PC-9 (cell line): ENCODE measurements around the gene NT5C1A. TPM values are rescaled to one million over a fixed set of nuclear protein-coding genes. Genes with fewer than 3 reads are reported as not detected.

ENCODE experiments used
- BruUV-seq: library from RNA; stranded (reverse); fragments of 400-500 nt; replicated peaks from 2 replicates; lab custom pipeline; 2021; lab: Mats Ljungman, UMichigan
- CTCF ChIA-PET: fragments of 300-600 bp; sonication (Branson Sonifier 250); formaldehyde crosslinking; loops from one replicate; lab custom pipeline; 2022; ENCODE audit warnings: antibody characterized with exemption; lab: Charles Lee
- POLR2A ChIA-PET: fragments of 300-600 bp; sonication (Branson Sonifier 250); formaldehyde crosslinking; loops from one replicate; lab custom pipeline; 2022; ENCODE audit warnings: antibody characterized with exemption; ENCODE audit not compliant: unreplicated experiment; lab: Charles Lee
- DNase-seq, 2 experiments: peaks; one replicate each; pipeline versions ENCODE4 v3.0.0 to v3.0.0-alpha.2; 2015 to 2022; ENCODE audit warnings: mixed read lengths in 1 of 2
- H2AFZ ChIP-seq: fragments of 200-600 bp; sonication (generic); 2 replicates; pipeline ENCODE4 v1.8.1; 2017; ENCODE audit warnings: antibody characterized with exemption
- H3F3A ChIP-seq: fragments of 200-600 bp; sonication (generic); 2 replicates; pipeline ENCODE4 v1.8.1; 2017; ENCODE audit warnings: antibody characterized with exemption, mild to moderate bottlenecking, low read depth; ENCODE audit not compliant: insufficient read depth
- H3K27ac ChIP-seq: fragments of 200-600 bp; sonication (generic); 2 replicates; pipeline ENCODE4 v1.6.1; 2016; ENCODE audit warnings: mixed run types
- H3K27me3 ChIP-seq: fragments of 200-600 bp; sonication (generic); 2 replicates; pipeline ENCODE4 v1.6.1; 2016; ENCODE audit warnings: low read depth, mixed run types; ENCODE audit not compliant: insufficient read depth
- H3K36me3 ChIP-seq: fragments of 200-600 bp; sonication (generic); 2 replicates; pipeline ENCODE4 v1.6.1; 2016; ENCODE audit warnings: low read depth, mixed run types
- H3K4me1 ChIP-seq: fragments of 200-600 bp; sonication (generic); replicated peaks from 2 replicates; pipeline ENCODE4 v1.6.1; 2016; ENCODE audit warnings: mixed run types; ENCODE audit not compliant: insufficient read depth
- H3K4me2 ChIP-seq: fragments of 200-600 bp; sonication (generic); 2 replicates; pipeline ENCODE4 v1.6.1; 2017; ENCODE audit warnings: mixed run types
- H3K4me3 ChIP-seq: fragments of 200-600 bp; sonication (generic); 2 replicates; pipeline ENCODE4 v1.6.1; 2016; ENCODE audit warnings: mixed run types
- H3K79me2 ChIP-seq: fragments of 200-600 bp; sonication (generic); 2 replicates; pipeline ENCODE4 v1.6.1; 2017; ENCODE audit warnings: low read depth, mixed run types
- H3K9me2 ChIP-seq: fragments of 200-600 bp; sonication (generic); 2 replicates; pipeline ENCODE4 v1.8.1; 2017; ENCODE audit warnings: mild to moderate bottlenecking; ENCODE audit not compliant: insufficient read depth
- H3K9me3 ChIP-seq: fragments of 200-600 bp; sonication (generic); 2 replicates; pipeline ENCODE4 v1.8.1; 2016; ENCODE audit warnings: low read depth; ENCODE audit not compliant: insufficient read depth
- H4K20me1 ChIP-seq: fragments of 200-600 bp; sonication (generic); 2 replicates; pipeline ENCODE4 v1.8.1; 2017; ENCODE audit not compliant: insufficient read depth
- EZH2 ChIP-seq: fragments of 200-600 bp; sonication (generic); IDR thresholded peaks from 2 replicates; pipeline ENCODE4 v1.8.0; 2017; ENCODE audit warnings: antibody characterized with exemption, low read depth
- intact Hi-C: fragments of 100-400 bp; cut with micrococcal nuclease; formaldehyde crosslinking; loops from one replicate; pipeline ENCODE4 v1.10.0; 2022; ENCODE audit not compliant: unreplicated experiment
- total RNA-seq: library from RNA; stranded (reverse); gene quantifications from 2 replicates; pipeline ENCODE4 v1.2.3, GENCODE V29; 2021
- TF ChIP-seq, protein P1 (sequence below): fragments of 200-600 bp; sonication (generic); conservative IDR thresholded peaks from 2 replicates; pipeline ENCODE4 v1.6.1; 2017; ENCODE audit warnings: mixed run types, antibody characterized with exemption, mild to moderate bottlenecking, moderate library complexity

Gene NT5C1A
- total RNA-seq, 1 experiment from 2014 or later = not detected

DNA sequence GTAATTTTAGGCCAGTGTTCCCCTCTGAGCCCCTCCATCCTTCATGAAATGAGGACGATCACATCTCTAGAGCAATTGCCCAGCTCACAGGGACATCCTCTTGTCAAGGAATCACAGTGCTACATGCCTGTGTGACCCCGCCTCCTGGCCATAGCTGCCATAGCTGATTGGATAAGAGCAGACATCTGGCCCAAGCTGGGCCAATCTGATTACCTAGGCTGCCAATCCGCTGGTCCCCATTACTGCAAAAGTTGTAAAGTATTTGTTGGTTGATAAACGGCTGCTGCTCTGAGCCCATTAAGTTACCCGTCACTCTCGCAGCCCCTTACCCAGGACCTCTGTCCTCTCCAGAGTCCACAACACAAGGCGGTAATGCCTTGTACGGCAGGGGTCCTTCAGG lies 8.3 kb downstream of the NT5C1A start:
- no peak overlapping the region for H3K4me3 ChIP-seq
- H3K36me3 ChIP-seq = no peaks in the 10 kb centered on the region
- H3K9me2 ChIP-seq = no peaks in the 10 kb centered on the region
- DNase-seq = no peak
- BruUV-seq = no TSS peak
- no peaks in the 10 kb centered on the region for H3F3A ChIP-seq
- no peak overlapping the region for H3K27ac ChIP-seq
- TF ChIP-seq EZH2 = no peak
- TF ChIP-seq, protein P1, sequence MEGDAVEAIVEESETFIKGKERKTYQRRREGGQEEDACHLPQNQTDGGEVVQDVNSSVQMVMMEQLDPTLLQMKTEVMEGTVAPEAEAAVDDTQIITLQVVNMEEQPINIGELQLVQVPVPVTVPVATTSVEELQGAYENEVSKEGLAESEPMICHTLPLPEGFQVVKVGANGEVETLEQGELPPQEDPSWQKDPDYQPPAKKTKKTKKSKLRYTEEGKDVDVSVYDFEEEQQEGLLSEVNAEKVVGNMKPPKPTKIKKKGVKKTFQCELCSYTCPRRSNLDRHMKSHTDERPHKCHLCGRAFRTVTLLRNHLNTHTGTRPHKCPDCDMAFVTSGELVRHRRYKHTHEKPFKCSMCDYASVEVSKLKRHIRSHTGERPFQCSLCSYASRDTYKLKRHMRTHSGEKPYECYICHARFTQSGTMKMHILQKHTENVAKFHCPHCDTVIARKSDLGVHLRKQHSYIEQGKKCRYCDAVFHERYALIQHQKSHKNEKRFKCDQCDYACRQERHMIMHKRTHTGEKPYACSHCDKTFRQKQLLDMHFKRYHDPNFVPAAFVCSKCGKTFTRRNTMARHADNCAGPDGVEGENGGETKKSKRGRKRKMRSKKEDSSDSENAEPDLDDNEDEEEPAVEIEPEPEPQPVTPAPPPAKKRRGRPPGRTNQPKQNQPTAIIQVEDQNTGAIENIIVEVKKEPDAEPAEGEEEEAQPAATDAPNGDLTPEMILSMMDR = no peak
- ChIA-PET POLR2A (no interaction called here), CTCF (no interaction called here)
- H3K4me1 ChIP-seq = no peaks in the 10 kb centered on the region
- H3K4me2 ChIP-seq = no peak overlapping the region
- peaks cover 16% of the 10 kb centered on the region for H3K27me3 ChIP-seq
- no peaks in the 10 kb centered on the region for H4K20me1 ChIP-seq
- no peaks in the 10 kb centered on the region for H3K79me2 ChIP-seq
- intact Hi-C loops = no loop called here
- H2AFZ ChIP-seq = no peak overlapping the region
- H3K9me3 ChIP-seq = no peaks in the 10 kb centered on the region

DNA sequence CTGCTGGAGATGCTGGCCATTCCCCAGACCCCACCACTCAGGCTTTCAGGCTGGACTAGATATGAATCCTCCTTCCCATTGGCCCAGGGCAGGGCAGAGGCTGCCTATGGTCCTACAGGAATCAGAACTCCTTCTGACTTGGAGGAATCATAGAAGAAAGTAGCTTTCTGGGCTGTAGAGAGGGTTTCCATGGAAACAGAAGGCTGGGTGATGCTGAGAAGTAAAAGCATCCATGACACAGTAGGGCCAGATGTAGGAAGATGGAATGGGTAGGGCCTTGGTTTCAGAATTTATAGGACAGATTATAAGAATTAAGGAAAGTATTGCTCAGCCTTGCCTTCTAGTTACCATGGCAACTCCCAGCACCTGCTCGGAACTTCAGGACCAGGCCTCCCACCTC lies 9.0 kb downstream of the NT5C1A start:
- Histone ChIP-seq H3K9me2 (no peaks in the 10 kb centered on the region), H3K4me2 (no peak overlapping the region), H3K27me3 (peaks cover 16% of the 10 kb centered on the region), H3K27ac (no peak overlapping the region), H3K36me3 (no peaks in the 10 kb centered on the region), H3F3A (no peaks in the 10 kb centered on the region), H3K79me2 (no peaks in the 10 kb centered on the region), H4K20me1 (no peaks in the 10 kb centered on the region), H3K4me3 (no peak overlapping the region), H2AFZ (no peak overlapping the region), H3K9me3 (no peaks in the 10 kb centered on the region), H3K4me1 (no peaks in the 10 kb centered on the region)
- BruUV-seq = no TSS peak
- TF ChIP-seq EZH2 = no peak
- TF ChIP-seq, protein P1 = no peak
- CTCF ChIA-PET = no interaction called here
- intact Hi-C loops = no loop called here
- DNase-seq = no peak
- POLR2A ChIA-PET = no interaction called here

DNA sequence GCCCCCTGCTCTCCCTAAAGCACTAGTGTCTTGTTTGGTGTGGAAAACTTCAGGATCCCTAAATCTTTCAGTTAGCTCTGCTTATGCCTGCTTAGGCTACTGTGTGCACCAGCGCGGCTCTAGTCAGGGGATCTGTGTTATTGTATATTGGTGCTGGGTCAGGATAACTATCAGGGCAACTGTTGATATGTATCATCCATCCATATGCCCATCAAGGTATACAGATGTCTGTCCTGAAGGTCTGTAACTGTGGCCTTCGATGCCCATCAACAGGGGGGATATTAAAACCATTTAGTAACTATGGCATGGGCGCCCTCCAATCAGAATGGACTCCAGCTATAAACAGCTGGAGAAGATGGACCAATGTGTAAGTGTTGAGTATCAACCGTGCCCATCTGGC lies 12.4 kb downstream of the NT5C1A start:
- Histone ChIP-seq H3K4me1 (no peaks in the 10 kb centered on the region), H3K4me2 (no peak overlapping the region), H3K9me2 (no peaks in the 10 kb centered on the region), H2AFZ (no peak overlapping the region), H4K20me1 (no peaks in the 10 kb centered on the region), H3K9me3 (no peaks in the 10 kb centered on the region), H3K79me2 (no peaks in the 10 kb centered on the region), H3K27me3 (peaks cover 6% of the 10 kb centered on the region; the same call in 1 of the 2 replicates), H3K27ac (no peak overlapping the region), H3F3A (no peaks in the 10 kb centered on the region), H3K36me3 (no peaks in the 10 kb centered on the region), H3K4me3 (no peak overlapping the region)
- intact Hi-C loops = loop anchor here (5.0 to 10.0 kb wide), 4 partner anchors 58 to 395 kb away; no protein-coding TSS in a partner anchor
- CTCF ChIA-PET = interaction anchor here (1.3 kb wide), 1 partner anchor 53 kb away, joined by 3 read pairs; no protein-coding TSS in a partner anchor
- no peak for DNase-seq
- no peak for TF ChIP-seq EZH2
- TF ChIP-seq, protein P1 = no peak
- no TSS peak for BruUV-seq
- POLR2A ChIA-PET = interaction anchor here (0.6 kb wide), 1 partner anchor 1031 kb away, joined by 9 read pairs; no protein-coding TSS in a partner anchor
